ENCODE data around the gene CCND1. TPM values are rescaled to one million over a fixed set of nuclear protein-coding genes. Genes with fewer than 3 reads are reported as not detected.
"Not testable (repeated sequence)": the region's sequence is repeated elsewhere in the genome, so short reads cannot be mapped to it uniquely, and the experiment has no call there.

Gene CCND1
- polyA plus RNA-seq, 1 experiment = 249 TPM

DNA sequence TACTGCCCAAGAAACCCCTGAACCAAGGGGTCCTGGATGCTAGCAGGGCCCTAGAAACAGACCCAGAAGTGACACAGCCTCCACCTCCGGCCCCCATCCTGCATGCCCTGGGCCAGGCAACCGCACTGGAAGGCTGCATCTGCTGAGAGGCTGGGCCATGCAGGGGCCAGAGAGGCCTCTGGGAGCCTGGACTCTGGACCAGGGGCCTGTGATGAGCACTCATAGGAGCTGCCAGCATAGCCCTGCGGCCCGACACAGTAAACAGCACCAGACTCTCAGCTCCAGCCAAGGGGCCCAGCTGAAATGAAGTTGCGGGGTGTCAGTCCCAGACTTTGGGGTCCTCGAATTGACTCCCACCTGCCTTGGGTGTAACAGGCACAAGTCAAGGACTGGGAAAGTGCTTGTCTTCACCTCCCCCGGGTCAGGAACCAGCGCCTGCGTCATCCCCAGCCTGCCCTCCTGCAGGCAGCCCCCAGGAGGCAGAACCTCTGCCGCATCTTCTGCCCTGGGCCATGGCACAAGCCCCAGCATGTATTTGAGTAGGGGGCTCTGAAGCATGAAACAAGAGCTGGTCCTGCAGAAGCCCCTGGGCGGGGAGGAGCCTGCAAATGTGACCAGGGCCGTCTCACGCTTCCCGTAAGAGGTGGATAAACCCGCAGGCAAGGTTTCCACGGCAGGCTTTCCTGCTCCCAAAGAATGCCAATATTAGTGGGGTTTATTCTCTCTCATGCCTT lies 25.2 kb upstream of the CCND1 start:
- no peak for TF ChIP-seq CTCF (IDR thresholded peaks at IDR 0.05; ENCODE audit: low read depth, low read length)
- Histone ChIP-seq H3K27ac (ENCODE audit: low read depth, low read length) (no peak overlapping the region), H3K4me3 (ENCODE audit: low read depth, low read length) (no peak overlapping the region), H3K27me3 (ENCODE audit: control insufficient read depth, insufficient read depth, low read length) (peaks cover 6% of the 10 kb centered on the region), H3K9me3 (ENCODE audit: control insufficient read depth, insufficient read depth, low read length) (peaks cover 6% of the 10 kb centered on the region; the same call in 1 of the 2 replicates)
- ChIA-PET POLR2A (no interaction called here), CTCF (no interaction called here)
- no peak for DNase-seq (ENCODE audit: low read depth, low spot score)

GRCh38 chr11:69617220-69617619 lies 23.7 kb upstream of the CCND1 start:
- no peak overlapping the region for H3K27ac ChIP-seq (ENCODE audit: low read depth, low read length)
- H3K4me3 ChIP-seq (ENCODE audit: low read depth, low read length) = no peak overlapping the region
- ChIA-PET POLR2A (no interaction called here), CTCF (no interaction called here)
- peaks cover 6% of the 10 kb centered on the region; the same call in 1 of the 2 replicates for H3K9me3 ChIP-seq (ENCODE audit: control insufficient read depth, insufficient read depth, low read length)
- no peak for DNase-seq (ENCODE audit: low read depth, low spot score)
- H3K27me3 ChIP-seq (ENCODE audit: control insufficient read depth, insufficient read depth, low read length) = peaks cover 8% of the 10 kb centered on the region
- no peak for TF ChIP-seq CTCF (IDR thresholded peaks at IDR 0.05; ENCODE audit: low read depth, low read length)

- DNase-seq (ENCODE audit: low read depth, low spot score) = no peak
- Histone ChIP-seq H3K27me3 (ENCODE audit: control insufficient read depth, insufficient read depth, low read length) (peaks cover 8% of the 10 kb centered on the region), H3K4me3 (ENCODE audit: low read depth, low read length) (no peak overlapping the region), H3K27ac (ENCODE audit: low read depth, low read length) (no peak overlapping the region), H3K9me3 (ENCODE audit: control insufficient read depth, insufficient read depth, low read length) (peaks cover 6% of the 10 kb centered on the region; the same call in 1 of the 2 replicates)
- TF ChIP-seq CTCF (IDR thresholded peaks at IDR 0.05; ENCODE audit: low read depth, low read length) = no peak
- POLR2A ChIA-PET = no interaction called here
- CTCF ChIA-PET = no interaction called here
These were observed 23.3 kb upstream of the CCND1 start for GRCh38 chr11:69617682-69618081.

DNA sequence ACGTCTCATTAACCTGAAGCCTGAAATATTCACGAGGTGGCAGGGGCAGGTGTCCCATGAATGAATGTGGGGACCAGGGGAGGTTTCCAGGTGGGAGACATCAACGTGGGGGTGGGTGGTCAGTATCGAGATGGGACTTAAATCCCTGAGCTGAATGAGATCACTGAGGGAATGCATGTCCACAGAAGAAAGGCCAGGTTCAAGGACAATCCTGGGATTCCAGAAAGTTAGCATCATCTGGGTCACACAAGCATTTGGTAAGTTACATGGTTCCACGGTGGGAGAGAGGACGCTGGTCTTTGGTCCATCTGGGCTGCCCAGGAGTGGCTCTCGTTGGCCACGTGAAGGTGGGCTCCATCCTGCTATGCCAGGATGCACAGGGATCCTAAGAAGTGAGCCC lies 22.7 kb upstream of the CCND1 start:
- Histone ChIP-seq H3K9me3 (ENCODE audit: control insufficient read depth, insufficient read depth, low read length) (peaks cover 6% of the 10 kb centered on the region; the same call in 1 of the 2 replicates), H3K27ac (ENCODE audit: low read depth, low read length) (no peak overlapping the region), H3K27me3 (ENCODE audit: control insufficient read depth, insufficient read depth, low read length) (peaks cover 8% of the 10 kb centered on the region), H3K4me3 (ENCODE audit: low read depth, low read length) (no peak overlapping the region)
- DNase-seq (ENCODE audit: low read depth, low spot score) = no peak
- CTCF ChIA-PET = no interaction called here
- POLR2A ChIA-PET = no interaction called here
- TF ChIP-seq CTCF (IDR thresholded peaks at IDR 0.05; ENCODE audit: low read depth, low read length) = no peak

GRCh38 chr11:69620683-69621290 lies 20.2 kb upstream of the CCND1 start:
- H3K27me3 ChIP-seq (ENCODE audit: control insufficient read depth, insufficient read depth, low read length) = peaks cover 8% of the 10 kb centered on the region
- H3K9me3 ChIP-seq (ENCODE audit: control insufficient read depth, insufficient read depth, low read length) = peaks cover 6% of the 10 kb centered on the region; the same call in 1 of the 2 replicates
- TF ChIP-seq CTCF (IDR thresholded peaks at IDR 0.05; ENCODE audit: low read depth, low read length) = no peak
- CTCF ChIA-PET = interaction anchor here (0.6 to 0.7 kb wide), 2 partner anchors 15 to 716 kb away, joined by 3 to 7 read pairs; no protein-coding TSS in a partner anchor
- H3K27ac ChIP-seq (ENCODE audit: low read depth, low read length) = no peak overlapping the region
- POLR2A ChIA-PET = interaction anchor here (0.6 kb wide), 1 partner anchor 31 kb away, joined by 3 read pairs; no protein-coding TSS in a partner anchor
- no peak overlapping the region for H3K4me3 ChIP-seq (ENCODE audit: low read depth, low read length)
- DNase-seq (ENCODE audit: low read depth, low spot score) = no peak

DNA sequence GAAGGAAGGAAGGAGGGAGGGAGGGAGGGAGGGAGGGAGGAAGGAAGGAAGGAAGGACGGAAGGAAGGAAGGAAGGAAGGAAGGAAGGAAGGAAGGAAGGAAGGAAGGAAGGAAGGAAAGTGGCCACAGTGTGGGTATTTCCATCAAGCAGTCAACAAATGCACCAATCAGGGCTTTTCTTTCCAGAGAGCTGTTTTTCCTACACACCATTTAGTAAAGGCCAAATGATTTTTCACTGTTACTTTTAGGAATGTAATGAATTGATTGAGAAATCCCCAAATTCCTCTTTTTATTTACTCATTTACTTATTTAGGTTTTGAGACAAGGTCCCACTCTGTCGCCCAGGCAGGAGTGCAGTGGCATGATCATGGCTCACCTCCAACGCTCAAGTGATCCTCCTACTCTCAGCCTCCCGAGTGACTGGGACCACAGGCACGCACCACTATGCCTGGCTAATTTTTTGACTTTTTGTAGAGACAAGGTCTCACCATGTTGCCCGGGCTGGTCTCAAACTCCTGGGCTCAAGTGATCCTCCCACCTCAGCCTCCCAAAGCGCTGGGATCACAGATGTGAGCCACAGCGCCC lies 18.8 kb upstream of the CCND1 start:
- DNase-seq (ENCODE audit: low read depth, low spot score); CTCF ChIA-PET: not testable (repeated sequence)

More for the DNA sequence above, 18.8 kb upstream of the CCND1 start:
- POLR2A ChIA-PET; H3K27me3 ChIP-seq (ENCODE audit: control insufficient read depth, insufficient read depth, low read length); H3K27ac ChIP-seq (ENCODE audit: low read depth, low read length); H3K9me3 ChIP-seq (ENCODE audit: control insufficient read depth, insufficient read depth, low read length); H3K4me3 ChIP-seq (ENCODE audit: low read depth, low read length): not testable (repeated sequence)
